ENCODE results near the gene ZIC2. TPM values are rescaled to one million over a fixed set of nuclear protein-coding genes. Genes with fewer than 3 reads are reported as not detected.

Gene ZIC2
- not detected in 2 replicates for total RNA-seq

- FAIRE-seq (no peak), DNase-seq (ENCODE audit: low read depth) (no peak)
- TF ChIP-seq CTCF (IDR thresholded peaks at IDR 0.05; ENCODE audit: insufficient read depth, low read length, severe bottlenecking), result no peak
Measured at GRCh38 chr13:99981735-99982035, at the start of gene ZIC2. Gene ZIC2, plus strand, starts transcription at chr13:99981784. Its CDS starts 281 bp downstream, at chr13:99982065.

GRCh38 chr13:99932912-99933311 lies 48.7 kb upstream of the ZIC2 start:
- Histone ChIP-seq H3K36me3 (ENCODE audit: control insufficient read depth, insufficient read depth, low read length) (no peaks in the 10 kb centered on the region), H3K4me3 (ENCODE audit: low read depth, low read length) (no peak overlapping the region), H3K27me3 (ENCODE audit: control insufficient read depth, insufficient read depth, low read length) (no peaks in the 10 kb centered on the region)
- FAIRE-seq (no peak), DNase-seq (ENCODE audit: low read depth) (peak; percentile 14)
- no peak for TF ChIP-seq CTCF (IDR thresholded peaks at IDR 0.05; ENCODE audit: insufficient read depth, low read length, severe bottlenecking)

More at GRCh38 chr13:99981735-99982035, at the start of gene ZIC2:
- H3K36me3 ChIP-seq (ENCODE audit: control insufficient read depth, insufficient read depth, low read length), result no peaks in the 10 kb centered on the region
- H3K27me3 ChIP-seq (ENCODE audit: control insufficient read depth, insufficient read depth, low read length), result peaks cover 64% of the 10 kb centered on the region
- H3K4me3 ChIP-seq (ENCODE audit: low read depth, low read length), result peak within 1 kb of the TSS; percentile 47

GRCh38 chr13:99935772-99936171 lies 45.8 kb upstream of the ZIC2 start:
- DNase-seq (ENCODE audit: low read depth), result no peak
- H3K27me3 ChIP-seq (ENCODE audit: control insufficient read depth, insufficient read depth, low read length), result peaks cover 3% of the 10 kb centered on the region

GRCh38 chr13:99938635-99939034 lies 42.9 kb upstream of the ZIC2 start:
- no peak for FAIRE-seq
- Histone ChIP-seq H3K36me3 (ENCODE audit: control insufficient read depth, insufficient read depth, low read length) (no peaks in the 10 kb centered on the region), H3K4me3 (ENCODE audit: low read depth, low read length) (no peak overlapping the region), H3K27me3 (ENCODE audit: control insufficient read depth, insufficient read depth, low read length) (peaks cover 3% of the 10 kb centered on the region)
- no peak for DNase-seq (ENCODE audit: low read depth)
- TF ChIP-seq CTCF (IDR thresholded peaks at IDR 0.05; ENCODE audit: insufficient read depth, low read length, severe bottlenecking), result no peak

More at GRCh38 chr13:99935772-99936171, 45.8 kb upstream of the ZIC2 start:
- FAIRE-seq, result no peak
- no peak for TF ChIP-seq CTCF (IDR thresholded peaks at IDR 0.05; ENCODE audit: insufficient read depth, low read length, severe bottlenecking)
- Histone ChIP-seq H3K36me3 (ENCODE audit: control insufficient read depth, insufficient read depth, low read length) (no peaks in the 10 kb centered on the region), H3K4me3 (ENCODE audit: low read depth, low read length) (no peak overlapping the region)

- H3K36me3 ChIP-seq (ENCODE audit: control insufficient read depth, insufficient read depth, low read length), result no peaks in the 10 kb centered on the region
- H3K4me3 ChIP-seq (ENCODE audit: low read depth, low read length), result no peak overlapping the region
- no peak for TF ChIP-seq CTCF (IDR thresholded peaks at IDR 0.05; ENCODE audit: insufficient read depth, low read length, severe bottlenecking)
- peaks cover 3% of the 10 kb centered on the region for H3K27me3 ChIP-seq (ENCODE audit: control insufficient read depth, insufficient read depth, low read length)
- no peak for DNase-seq (ENCODE audit: low read depth)
- FAIRE-seq, result no peak
Measured at GRCh38 chr13:99941086-99941485, 40.5 kb upstream of the ZIC2 start.

- TF ChIP-seq CTCF (IDR thresholded peaks at IDR 0.05; ENCODE audit: insufficient read depth, low read length, severe bottlenecking), result no peak
- no peak overlapping the region for H3K4me3 ChIP-seq (ENCODE audit: low read depth, low read length)
- no peaks in the 10 kb centered on the region for H3K36me3 ChIP-seq (ENCODE audit: control insufficient read depth, insufficient read depth, low read length)
- peaks cover 3% of the 10 kb centered on the region for H3K27me3 ChIP-seq (ENCODE audit: control insufficient read depth, insufficient read depth, low read length)
- DNase-seq (ENCODE audit: low read depth) (no peak), FAIRE-seq (no peak)
Measured at GRCh38 chr13:99941911-99942310, 39.7 kb upstream of the ZIC2 start.
